Cerebellar nuclear complex (tissue), 1 donor: ENCODE results near the gene PAM.
"Not testable (repeated sequence)": the region's sequence is repeated elsewhere in the genome, so short reads cannot be mapped to it uniquely, and the experiment has no call there.

Experiments used
- DNase-seq, 2 experiments: peaks; one replicate each; lab custom pipeline; 2025; lab: John Stamatoyannopoulos, UW

PAM gene

DNA sequence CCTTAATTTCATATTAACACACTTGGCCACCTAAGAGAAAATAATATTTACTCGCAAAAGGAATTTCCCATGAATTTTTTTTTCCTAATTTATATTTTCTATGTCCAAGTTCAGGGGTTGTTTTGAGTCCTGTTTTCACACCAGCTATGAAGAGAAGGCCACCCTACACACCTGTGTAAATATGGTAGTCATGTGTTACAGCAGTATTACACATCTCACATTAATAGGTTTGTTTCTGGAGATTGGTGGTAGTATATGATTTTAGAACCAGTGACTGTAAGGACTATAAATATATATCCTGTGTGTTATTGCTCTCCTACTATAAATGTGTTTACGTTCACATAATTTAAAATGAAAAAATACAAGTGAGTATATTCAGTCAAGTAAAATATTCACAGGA, 147.5 kb downstream of the PAM start:
- DNase-seq = no peak

DNA sequence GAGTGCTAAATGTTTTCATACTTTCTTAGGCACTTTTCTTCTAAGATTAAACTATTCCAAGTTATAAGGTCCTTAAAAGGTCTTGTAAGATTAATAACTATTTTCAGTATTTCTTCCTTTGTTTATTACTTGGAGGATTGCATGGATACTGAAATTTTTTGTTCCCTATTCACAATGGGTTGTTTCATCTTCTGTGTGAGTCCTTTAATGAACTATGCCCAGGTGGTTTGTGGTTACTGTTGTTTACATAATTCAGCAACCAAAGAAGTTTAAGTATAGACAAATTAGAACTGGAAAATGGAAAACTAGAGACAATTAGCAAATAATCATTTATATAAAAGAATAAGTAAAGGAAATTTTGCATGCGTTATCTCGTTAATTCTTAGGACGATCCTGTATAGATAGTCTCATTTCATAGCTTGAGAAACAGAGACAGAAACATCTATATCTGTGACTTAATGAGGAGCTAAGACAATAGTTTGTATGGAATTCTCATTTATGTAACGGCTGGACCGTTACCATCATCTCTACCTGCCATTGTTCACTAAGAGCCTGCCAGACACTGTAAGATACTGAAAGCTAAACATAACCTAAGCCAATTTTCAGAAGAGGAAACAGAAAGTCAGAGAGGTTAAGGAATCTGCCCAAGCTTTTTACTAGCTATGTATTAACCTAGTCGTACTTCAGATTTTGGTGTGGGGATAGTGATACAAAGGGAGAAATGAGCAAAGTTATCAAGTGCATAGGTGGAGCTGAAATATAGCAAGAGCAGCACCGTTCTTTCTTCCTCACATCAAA, 148.2 kb downstream of the PAM start:
- no peak for DNase-seq

DNA sequence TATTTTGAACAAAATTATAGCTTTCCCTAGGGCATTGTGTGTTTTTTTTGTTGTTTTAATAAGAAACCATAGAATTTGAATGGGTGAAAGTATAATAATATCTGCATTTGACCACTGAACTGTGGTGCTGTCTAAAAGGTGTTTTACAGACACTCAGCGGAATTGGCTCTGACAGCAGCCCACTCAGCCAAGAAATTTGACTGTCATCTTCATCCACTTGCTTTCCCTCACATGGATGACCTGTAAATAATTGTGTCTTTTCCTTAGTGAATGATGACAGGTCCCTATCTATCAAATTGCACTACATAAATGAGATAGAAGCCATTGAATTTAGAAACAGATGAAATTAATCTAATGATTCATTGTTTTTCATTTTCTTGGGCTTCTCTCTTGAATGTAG, 150.0 kb downstream of the PAM start:
- DNase-seq = no peak

DNA sequence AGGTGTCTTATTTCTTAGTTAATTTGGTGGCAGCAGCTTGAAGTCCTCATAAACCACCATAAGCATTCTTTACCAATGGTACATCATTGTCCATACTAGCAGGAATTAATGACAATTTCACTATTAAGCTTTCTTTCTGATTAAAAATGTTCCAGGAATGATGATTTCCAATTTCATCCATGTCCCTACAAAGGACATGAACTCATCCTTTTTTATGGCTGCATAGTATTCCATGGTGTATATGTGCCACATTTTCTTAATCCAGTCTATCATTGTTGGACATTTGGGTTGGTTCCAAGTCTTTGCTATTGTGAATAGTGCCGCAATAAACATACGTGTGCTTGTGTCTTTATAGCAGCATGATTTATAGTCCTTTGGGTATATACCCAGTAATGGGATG, 152.0 kb downstream of the PAM start:
- DNase-seq = not testable (repeated sequence)

DNA sequence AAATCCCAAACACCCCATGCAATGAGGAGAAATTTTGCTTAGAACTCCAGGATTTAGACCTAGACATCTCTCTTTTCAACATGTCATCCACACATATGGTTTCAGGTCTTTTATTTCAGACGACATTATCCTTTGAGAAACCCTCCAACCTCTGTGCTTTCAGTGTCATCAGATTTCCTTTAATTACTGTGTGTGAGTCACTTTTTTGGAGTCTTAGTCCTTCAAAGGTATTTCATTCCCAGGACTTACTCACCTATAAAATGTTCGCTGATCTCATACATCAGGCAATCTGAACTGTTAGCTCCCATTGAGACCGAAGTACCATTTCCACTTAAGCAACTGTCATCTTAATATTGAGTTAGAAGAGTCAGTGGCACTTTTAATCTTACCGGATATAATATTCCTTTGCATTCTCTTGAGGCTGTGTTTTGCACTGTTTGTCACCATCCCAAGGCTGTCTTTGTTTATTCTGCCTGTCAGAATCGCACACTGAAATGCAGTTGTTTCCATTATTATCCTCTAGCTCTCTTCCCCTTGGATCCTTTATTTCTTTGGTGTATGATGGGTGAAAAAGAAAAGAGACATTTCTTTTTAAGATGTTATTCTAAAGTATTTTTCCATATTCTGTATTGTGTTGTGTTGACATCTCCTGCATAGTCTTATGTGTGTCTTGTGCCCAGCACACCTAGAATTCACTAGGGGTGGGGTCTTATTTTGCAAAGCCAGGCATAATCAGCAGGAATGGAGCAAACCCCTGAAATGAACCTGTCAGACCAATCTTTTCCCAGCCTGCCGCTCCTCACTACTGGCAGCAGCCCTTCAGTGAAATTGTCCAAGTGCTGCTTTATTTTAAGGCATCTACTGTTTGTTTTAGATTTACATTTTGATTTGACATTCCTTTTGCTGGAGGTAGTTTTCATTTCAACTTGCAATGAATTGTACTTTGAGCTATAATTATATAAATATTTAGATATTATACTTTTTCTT, 155.4 kb downstream of the PAM start:
- no peak for DNase-seq

DNA sequence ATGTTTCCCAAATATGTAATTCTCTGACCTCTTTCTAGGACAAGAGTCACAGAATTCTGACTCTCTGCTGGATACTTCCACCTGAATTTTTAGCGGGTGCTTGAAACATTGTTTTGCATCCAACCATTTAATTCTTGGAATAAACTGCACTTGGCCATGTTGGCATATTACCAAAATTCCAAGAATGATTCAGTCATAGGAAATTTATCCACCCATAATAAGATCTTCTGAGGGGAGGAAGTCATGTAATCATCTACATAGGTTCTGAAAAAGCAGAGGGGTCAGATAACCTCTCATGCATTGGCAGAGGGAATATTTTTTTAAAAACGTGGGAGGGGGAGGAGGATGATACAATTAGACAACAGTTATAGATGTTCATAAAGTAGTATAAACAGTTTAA, 156.9 kb downstream of the PAM start:
- no peak for DNase-seq

DNA sequence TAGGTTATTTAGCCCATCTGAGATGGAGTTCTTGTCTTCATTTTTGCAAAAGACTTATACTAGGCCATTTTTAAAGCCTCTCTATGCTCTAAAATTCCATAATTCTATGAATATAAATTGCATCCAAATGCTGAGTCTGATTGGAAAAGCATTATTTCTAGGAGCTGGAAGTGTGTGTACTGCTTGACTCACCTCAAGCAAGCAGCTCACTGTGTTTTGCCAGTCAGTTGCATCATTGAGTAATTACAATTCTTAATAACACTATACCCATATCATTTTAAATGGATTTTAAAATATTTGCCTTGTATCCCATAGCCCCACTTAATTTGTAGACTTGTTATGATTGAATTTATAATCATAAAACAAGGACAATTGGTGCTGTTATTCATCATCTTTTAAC, 161.0 kb downstream of the PAM start:
- DNase-seq = no peak

DNA sequence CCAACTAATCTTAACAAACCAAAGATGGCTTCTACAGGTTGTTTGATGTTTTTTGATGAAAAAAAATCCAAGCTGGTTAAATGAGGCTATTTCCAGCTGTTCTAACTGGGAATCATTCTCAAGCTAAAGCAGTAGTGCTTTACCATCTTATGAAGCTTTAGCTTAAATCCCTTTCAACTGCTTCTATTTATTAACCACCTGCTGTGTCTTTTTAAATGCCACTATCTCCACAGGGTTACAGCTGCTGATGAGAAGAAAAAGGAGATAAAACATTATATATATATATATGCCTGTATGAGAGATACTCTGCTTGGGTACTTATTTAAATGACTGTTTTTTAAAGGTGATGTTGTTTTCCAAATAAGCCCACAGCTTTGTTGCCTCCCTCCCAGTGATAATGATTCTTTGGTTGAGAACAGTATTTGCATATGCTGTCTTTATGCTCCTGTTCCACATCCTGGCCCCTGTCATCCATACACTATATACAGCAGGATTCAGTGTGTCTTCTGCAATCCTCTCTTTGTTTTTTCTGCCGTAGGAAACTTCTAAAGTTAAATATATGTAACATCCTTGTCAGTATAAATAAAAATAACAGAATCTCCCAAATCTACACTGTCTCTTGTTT, 164.0 kb downstream of the PAM start:
- no peak for DNase-seq

DNA sequence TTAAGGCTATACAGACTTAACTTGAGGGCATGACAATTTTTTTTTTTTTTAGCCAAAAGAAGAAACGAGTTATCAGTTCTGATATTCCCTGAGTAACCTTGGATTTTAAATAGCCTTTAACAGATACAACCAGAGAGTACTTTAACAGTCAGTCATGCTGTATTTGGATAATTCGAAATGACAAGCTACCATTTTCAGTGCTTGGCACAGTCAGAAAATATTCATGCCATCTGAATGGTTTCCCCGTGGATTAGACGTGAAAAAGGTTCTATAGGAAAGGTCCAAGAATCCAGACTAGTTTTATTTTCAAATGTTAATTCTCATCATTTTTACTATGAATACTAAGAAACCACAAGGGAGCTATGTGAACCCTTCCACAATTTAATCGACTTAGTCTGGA, 165.7 kb downstream of the PAM start:
- DNase-seq = no peak

DNA sequence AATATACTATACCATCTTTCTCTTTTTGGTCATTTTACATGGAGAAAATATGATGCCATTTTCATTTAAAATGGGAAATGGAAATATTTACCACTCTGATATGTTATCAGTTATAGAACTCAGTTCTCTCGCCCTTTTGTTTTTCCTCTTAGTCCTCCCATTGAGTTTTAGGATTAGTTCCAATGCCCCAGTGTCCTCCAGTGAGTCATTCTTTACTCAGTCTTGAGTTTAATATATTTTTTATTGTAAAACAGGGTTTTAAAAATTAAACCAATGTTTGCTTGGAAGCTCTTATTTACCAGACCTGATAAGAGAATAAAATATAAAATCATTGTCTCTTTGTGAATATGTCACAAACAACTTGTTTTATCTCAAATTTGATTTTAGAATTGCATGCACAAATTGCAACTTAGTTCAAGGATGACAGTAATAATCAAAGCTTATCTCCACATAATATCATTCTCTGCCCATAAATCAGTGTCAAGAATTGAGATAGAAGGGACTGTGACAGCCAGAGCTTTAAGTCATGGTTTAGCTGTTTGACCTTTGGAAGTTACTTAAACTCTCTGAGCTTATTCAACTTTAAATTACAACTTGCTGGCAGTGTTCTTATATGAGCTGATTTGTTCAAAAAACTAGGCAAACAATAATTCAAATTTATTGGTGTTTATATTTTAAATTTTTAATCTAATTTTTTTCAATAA, 166.4 kb downstream of the PAM start:
- DNase-seq = no peak

DNA sequence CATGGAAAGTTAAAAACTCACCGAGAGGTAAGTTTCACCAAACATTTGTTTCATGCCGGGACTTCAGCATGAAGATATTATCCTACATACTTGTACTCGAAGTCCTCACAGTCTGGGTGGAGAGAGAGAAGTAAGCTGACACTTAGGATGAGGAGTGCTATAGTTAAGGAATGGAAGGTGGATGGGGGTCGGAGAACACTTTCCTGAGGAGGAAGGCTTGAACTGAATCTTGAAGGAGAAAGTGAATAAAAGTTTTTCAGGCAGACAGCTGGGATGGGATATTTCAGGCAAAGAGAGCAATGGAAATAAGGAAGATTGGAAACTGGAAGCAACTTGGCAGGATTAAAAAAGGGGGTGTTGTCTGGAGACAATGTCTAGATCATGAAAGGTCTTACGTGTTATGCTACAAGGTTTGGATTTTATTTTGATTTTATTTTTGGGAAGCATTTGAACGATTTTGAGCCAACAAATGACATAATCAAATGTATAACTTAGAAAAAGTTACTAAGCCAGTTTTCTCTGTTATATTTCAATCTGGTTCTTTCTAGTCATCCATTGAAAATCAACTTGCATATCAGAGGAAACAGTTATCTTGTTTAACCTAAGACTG, 167.1 kb downstream of the PAM start:
- no peak for DNase-seq

DNA sequence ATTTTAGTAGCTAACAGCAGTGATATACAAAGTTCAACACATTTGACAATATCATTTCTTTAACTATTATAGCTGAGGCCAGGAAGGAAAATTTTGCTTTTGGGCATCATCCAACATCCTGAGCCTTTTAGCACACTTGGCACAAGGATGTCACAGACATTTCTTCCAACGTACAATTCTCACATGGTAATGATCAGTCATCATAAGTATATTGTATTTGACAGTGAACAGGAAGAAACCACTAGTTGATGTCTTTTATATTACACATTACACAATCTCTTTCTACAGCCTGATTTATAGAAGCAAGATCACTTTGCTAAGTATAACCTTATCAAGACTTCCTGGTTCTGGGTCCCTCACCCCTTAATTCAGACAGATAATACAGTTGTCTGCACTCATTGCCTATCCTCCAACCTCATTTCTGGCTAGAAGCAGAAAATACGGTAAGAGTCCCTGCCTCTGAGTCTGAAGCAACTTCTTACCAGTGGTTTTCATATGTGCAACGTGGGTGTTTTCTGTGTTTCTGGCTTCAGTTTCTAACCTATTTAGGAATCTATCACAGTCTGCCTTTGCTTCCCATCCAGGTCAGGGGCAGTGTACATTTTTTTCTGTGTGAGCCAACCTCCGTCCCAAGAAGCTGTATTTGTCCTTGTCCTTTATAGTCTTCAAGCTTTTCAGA, 167.8 kb downstream of the PAM start:
- DNase-seq = no peak

DNA sequence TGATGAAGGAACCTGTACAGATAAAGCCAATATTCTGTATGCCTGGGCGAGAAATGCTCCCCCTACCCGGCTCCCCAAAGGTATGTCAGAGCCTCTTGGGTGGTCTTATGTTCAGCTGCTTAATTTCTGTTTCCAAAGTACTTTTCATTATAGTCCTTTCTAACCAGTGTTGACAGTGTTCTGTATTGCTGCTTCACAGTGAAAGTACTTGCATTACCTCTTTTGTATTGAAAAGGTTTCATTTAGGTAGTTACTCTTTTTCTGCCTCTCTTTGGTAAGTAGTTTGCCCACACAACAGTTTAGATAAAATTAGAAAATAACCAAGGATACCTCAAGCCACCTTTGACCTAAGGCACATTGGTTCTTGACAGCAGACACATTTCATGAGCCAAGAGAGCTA, 169.9 kb downstream of the PAM start:
- no peak for DNase-seq

DNA sequence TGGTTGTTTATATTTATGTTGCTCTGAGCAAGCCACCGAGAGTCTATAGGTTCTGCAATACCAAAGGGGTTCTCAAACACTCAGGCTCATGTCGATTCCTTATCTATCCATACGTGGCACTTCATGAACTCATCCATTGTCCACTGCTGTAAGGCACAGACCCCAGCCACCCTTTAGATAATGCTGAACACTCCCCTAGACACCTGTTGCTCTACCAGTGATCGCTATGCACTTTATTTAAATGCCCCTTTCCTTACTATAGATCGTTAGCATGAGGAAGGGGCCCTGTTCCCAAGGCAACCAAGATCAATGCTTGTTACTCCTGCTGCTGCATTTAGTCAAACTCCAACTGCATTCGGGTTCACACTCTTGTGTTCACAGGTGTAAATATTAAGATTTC, 171.9 kb downstream of the PAM start:
- no peak for DNase-seq

DNA sequence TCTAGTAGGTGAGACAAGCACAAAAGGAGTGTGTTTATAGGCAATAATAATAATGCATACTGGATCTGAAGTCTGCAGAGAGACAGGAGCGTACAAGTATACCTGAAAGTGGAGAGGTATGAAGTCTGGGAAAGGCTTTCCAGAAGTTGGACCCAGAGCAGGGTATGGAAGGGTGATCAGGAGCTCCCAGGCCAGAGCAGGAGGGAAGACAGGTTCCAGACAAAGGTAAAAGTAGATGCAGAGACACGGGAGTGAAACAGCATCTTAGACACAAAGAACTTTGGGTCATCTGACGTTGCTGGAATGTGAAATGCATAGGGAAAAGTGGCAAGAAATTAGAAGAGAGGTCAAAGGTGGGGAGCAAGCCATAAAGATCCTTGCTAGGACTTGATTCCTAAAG, 175.1 kb downstream of the PAM start:
- DNase-seq = no peak

DNA sequence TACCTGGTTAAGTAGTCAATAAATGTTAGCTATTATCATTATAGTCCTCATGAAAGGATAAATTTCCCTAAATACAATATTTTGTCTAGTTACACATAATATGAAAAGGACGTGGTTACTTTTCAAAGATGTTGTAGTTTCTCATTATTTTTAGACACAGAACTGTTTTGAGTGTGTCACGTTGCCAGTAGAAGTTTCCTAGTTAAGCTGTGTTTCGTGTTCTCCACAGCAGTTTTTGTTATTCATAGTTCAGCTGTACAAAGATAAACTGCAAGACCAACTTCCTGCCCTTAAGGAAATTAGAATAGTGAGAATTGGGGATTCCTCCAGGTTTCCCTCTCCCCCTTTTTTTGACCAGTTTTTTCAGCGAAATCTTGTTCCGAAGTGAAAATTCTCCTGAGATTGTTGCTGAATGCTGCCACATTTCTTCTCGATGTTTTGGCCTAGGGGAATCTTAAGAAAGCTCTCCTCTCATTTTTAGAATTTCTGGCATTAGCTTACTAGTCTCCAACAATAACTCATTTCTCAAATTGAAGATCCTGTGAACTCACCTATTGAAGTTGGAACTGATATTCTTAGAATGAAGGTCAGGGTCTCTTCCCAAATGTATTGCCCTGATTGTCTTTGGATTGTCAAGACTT, 176.1 kb downstream of the PAM start:
- DNase-seq = no peak

DNA sequence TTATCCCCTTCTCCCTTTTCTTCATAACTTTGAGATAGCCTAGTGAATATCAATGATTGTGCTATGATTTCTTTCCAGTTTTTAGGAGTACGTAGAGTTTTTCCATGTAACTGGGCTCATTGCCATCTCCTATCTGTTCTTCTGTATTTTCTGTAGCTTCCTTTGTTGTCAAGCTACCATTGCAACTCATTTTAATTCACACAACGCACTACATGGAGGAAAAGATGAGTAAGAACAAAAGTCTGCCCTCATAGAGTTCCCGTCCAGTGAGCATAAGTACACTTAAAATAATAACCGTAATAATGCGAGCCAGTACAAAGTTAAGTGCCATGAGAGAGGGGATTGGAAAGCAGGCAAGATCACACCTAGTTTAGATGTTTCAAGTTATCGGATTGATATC, 177.7 kb downstream of the PAM start:
- no peak for DNase-seq

DNA sequence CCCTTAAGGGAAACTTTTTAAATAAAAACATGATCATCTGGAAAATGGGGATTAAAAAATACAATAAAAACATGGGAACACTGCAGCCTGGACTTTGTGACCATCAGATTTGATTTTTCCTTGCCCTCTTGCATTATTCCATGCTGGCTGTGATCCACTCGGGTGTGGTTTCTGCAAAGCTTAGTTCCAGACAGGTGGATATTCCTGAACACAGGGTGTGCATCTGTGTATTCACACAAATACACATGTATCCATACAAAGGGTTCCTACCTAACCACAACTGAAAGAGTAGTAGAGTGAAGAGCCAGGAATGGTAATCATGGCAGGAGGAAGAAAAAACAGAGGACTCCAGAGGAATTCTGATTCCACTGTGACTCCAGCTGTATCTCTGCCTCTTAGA, 178.2 kb downstream of the PAM start:
- no peak for DNase-seq

DNA sequence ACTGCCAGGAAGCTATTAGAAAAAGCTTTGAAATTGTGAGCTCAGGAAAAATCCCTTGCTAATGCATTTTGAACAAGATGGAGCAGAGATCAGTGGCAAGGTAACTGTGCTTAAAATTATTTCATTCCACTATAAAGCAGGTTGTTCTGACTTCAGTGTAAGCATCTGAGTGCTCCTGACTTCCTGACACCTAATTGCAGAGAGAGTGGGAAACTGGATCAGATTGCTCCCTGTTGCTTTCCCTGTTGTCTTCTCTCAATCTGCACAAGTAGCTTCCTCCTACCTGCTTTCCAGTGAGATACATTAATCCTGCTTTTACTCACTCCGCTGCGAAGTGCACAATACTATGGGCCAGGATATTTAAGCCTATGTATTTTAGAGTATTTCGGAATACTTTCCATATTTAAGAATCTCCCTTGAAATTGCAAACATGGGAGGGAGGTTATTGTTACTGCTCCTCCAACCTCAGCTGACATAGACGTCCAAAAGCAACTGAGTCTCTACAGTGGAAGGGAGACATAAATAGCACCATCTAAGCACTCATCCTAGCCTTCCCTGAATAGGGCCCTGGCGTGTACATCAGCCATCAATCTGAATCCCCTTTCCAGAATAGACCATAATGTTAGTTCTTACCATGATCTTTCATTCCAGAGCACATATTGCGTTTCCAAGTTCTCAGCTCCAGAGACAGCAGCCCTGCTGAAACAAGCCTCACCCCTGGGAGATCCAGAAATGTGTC, 178.8 kb downstream of the PAM start:
- DNase-seq = no peak

DNA sequence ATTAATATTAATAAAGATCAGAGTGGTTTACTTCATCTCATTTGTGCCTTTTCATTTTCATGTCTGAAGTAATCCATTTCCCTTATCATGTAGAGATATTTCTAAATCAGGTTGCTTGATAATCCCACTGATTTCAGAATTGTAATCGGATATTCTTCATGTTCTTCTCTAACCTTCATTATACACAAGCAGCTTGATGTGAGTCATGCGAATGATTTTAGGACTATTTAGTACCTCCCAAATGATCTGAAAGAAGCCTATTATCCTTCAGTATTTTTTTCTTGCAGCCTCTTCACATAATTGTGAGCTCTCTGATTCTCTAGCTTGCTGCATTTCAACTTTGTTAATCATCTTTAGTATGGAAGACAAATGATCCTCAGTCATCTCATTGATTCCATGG, 182.8 kb downstream of the PAM start:
- no peak for DNase-seq
